ENCODE measurements around the gene ZSWIM7. TPM values are rescaled to one million over a fixed set of nuclear protein-coding genes. Genes with fewer than 3 reads are reported as not detected.
A peak's percentile ranks its signal among the peaks of the same experiment; 100 is the strongest.

The ZSWIM7 gene
- 19.9 and 26.1 TPM in 2 replicates for total RNA-seq (2014; rRNA removed; shearing (Covaris generic))
- polyA plus RNA-seq (2014; cell fraction: nucleus; rRNA removed): 27.5 and 40.1 TPM in 2 replicates

- DNase-seq (ENCODE audit: extremely low read depth, low read depth): peak; percentile 90
These were observed at the start of gene ZSWIM7, which contains the start of gene TTC19 for GRCh38 chr17:15999141-15999973. ZSWIM7 (minus strand) TSS chr17:15999704; CDS start chr17:15999594, 110 bp downstream. TTC19 (plus strand) TSS chr17:15999824; CDS start chr17:15999849, 25 bp downstream.

- DNase-seq (ENCODE audit: extremely low read depth, low read depth): no peak
These were observed 49.4 kb upstream of the ZSWIM7 start for GRCh38 chr17:16048811-16049449.

GRCh38 chr17:16046966-16047365 is 47.5 kb upstream of the ZSWIM7 start:
- no peak for DNase-seq (ENCODE audit: extremely low read depth, low read depth)

GRCh38 chr17:16044487-16044886 is 45.0 kb upstream of the ZSWIM7 start:
- DNase-seq (ENCODE audit: extremely low read depth, low read depth): no peak

GRCh38 chr17:16040710-16041251 is 41.3 kb upstream of the ZSWIM7 start:
- no peak for DNase-seq (ENCODE audit: extremely low read depth, low read depth)

- DNase-seq (ENCODE audit: extremely low read depth, low read depth): no peak
These were observed 38.1 kb upstream of the ZSWIM7 start for GRCh38 chr17:16037636-16038035.

GRCh38 chr17:16036261-16036660 is 36.8 kb upstream of the ZSWIM7 start:
- no peak for DNase-seq (ENCODE audit: extremely low read depth, low read depth)

- no peak for DNase-seq (ENCODE audit: extremely low read depth, low read depth)
These were observed 34.3 kb upstream of the ZSWIM7 start for GRCh38 chr17:16033729-16034349.

- DNase-seq (ENCODE audit: extremely low read depth, low read depth): peak; percentile 86
These were observed 28.4 kb upstream of the ZSWIM7 start for GRCh38 chr17:16027708-16028584.

GRCh38 chr17:16026895-16027294 is 27.4 kb upstream of the ZSWIM7 start:
- DNase-seq (ENCODE audit: extremely low read depth, low read depth): no peak

- DNase-seq (ENCODE audit: extremely low read depth, low read depth): no peak
These were observed 25.7 kb upstream of the ZSWIM7 start for GRCh38 chr17:16025202-16025601.

- no peak for DNase-seq (ENCODE audit: extremely low read depth, low read depth)
These were observed 24.4 kb upstream of the ZSWIM7 start for GRCh38 chr17:16023881-16024280.

- no peak for DNase-seq (ENCODE audit: extremely low read depth, low read depth)
These were observed 19.8 kb upstream of the ZSWIM7 start for GRCh38 chr17:16019347-16019746.

GRCh38 chr17:16013943-16014407 is 14.5 kb upstream of the ZSWIM7 start:
- peak; percentile 54 for DNase-seq (ENCODE audit: extremely low read depth, low read depth)

GRCh38 chr17:16007439-16007838 is 7.9 kb upstream of the ZSWIM7 start:
- no peak for DNase-seq (ENCODE audit: extremely low read depth, low read depth)

GRCh38 chr17:16005636-16006035 is 6.1 kb upstream of the ZSWIM7 start:
- DNase-seq (ENCODE audit: extremely low read depth, low read depth): no peak

GRCh38 chr17:16003841-16004240 is 4.3 kb upstream of the ZSWIM7 start:
- DNase-seq (ENCODE audit: extremely low read depth, low read depth): no peak

- DNase-seq (ENCODE audit: extremely low read depth, low read depth): no peak
These were observed 3.3 kb upstream of the ZSWIM7 start for GRCh38 chr17:16002708-16003260.

GRCh38 chr17:16001226-16001897 is 1.9 kb upstream of the ZSWIM7 start:
- DNase-seq (ENCODE audit: extremely low read depth, low read depth): no peak

Measured in NCI-H460 (cell line).